ENCODE data around the gene PFDN6.

DNA sequence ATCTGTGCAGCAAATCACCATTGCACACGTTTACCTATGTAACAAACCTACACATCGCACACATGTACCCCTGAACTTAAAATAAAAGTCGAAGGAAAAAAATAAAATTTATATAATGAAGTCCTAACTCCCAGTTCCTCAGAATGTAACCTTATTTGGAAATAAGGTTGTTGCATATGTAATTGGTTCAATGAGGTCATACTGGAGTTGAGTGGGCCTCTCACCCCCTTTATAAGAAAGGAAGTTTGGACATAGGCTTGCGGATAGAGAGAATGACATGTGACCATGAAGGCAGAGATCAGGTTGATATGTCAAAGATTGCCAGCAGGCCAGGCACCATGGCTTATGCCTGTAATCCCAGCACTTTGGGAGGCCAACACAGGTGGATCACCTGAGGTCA, 44.3 kb downstream of the PFDN6 start:
- no peak for TF ChIP-seq CTBP1 (IDR thresholded peaks at IDR 0.05; ENCODE audit: borderline replicate concordance)
- TF ChIP-seq FOXA1 (IDR thresholded peaks at IDR 0.05), result no peak
- TF ChIP-seq FOXM1 (IDR thresholded peaks at IDR 0.05; ENCODE audit: borderline replicate concordance), result no peak
- no peak for TF ChIP-seq ARNT (IDR thresholded peaks at IDR 0.05)
- TF ChIP-seq NFRKB (IDR thresholded peaks at IDR 0.05), result no peak
